ENCODE measurements around the gene CCT8. TPM values are rescaled to one million over a fixed set of nuclear protein-coding genes. Genes with fewer than 3 reads are reported as not detected.

Gene CCT8
- total RNA-seq, 1 experiment from 2014 or later = 356 TPM

GRCh38 chr21:29078869-29079767, 5.7 kb upstream of the CCT8 start:
- Histone ChIP-seq H3K9ac (ENCODE audit: extremely low read depth, insufficient read length, low read length) (no peak overlapping the region), H3K4me2 (ENCODE audit: insufficient read depth, insufficient read length, low read length) (no peak overlapping the region), H2AK5ac (ENCODE audit: insufficient read length, low read length) (no peak overlapping the region), H2BK120ac (ENCODE audit: low read depth, low read length, poor library complexity, severe bottlenecking) (no peak overlapping the region), H2BK12ac (ENCODE audit: insufficient read length, low read depth, low read length) (no peak overlapping the region), H3K23ac (ENCODE audit: insufficient read length, low read depth, low read length) (no peak overlapping the region), H3K79me2 (ENCODE audit: insufficient read depth, low read length) (no peaks in the 10 kb centered on the region), H3K4me1 (ENCODE audit: insufficient read depth, low read length) (no peaks in the 10 kb centered on the region), H3K27me3 (ENCODE audit: insufficient read depth, low read length) (no peaks in the 10 kb centered on the region), H3T11ph (ENCODE audit: low read length) (no peak overlapping the region), H4K91ac (ENCODE audit: insufficient read length, low read depth, low read length) (no peak overlapping the region), H3K18ac (ENCODE audit: insufficient read length, low read depth, low read length) (no peak overlapping the region), H2AFZ (ENCODE audit: low read length) (no peak overlapping the region), H4K20me1 (ENCODE audit: control insufficient read depth, insufficient read depth, insufficient read length) (no peaks in the 10 kb centered on the region), H2BK15ac (ENCODE audit: low read depth, low read length) (no peak overlapping the region), H3K56ac (ENCODE audit: insufficient read length, low read depth, low read length) (no peak overlapping the region), H3K23me2 (ENCODE audit: insufficient read length, low read depth, low read length, poor library complexity, severe bottlenecking) (no peaks in the 10 kb centered on the region), H3K4ac (ENCODE audit: low read depth, low read length) (no peak overlapping the region), H4K5ac (ENCODE audit: insufficient read length, low read depth, low read length) (no peak overlapping the region), H3K9me3 (ENCODE audit: control insufficient read depth, low read depth, low read length) (no peaks in the 10 kb centered on the region), H2BK20ac (ENCODE audit: low read depth, low read length, poor library complexity, severe bottlenecking) (no peak overlapping the region), H3K79me1 (ENCODE audit: insufficient read depth, low read depth, low read length, poor library complexity, severe bottlenecking) (no peaks in the 10 kb centered on the region), H3K27ac (ENCODE audit: insufficient read length, low read depth, low read length) (no peak overlapping the region), H2BK5ac (ENCODE audit: insufficient read length, low read length) (no peak overlapping the region), H3K14ac (ENCODE audit: insufficient read depth, low read length) (no peak overlapping the region), H4K8ac (replicated peaks; ENCODE audit: insufficient read length, low read depth, low read length) (no peak overlapping the region)
- H3K4me3 Mint-ChIP-seq = no peak overlapping the region
- TF ChIP-seq CTCF (conservative IDR thresholded peaks at IDR 0.05) = no peak
- DNase-seq = no peak
- H3K27ac Mint-ChIP-seq = no peak overlapping the region; a peak in 1 of 7 replicates
- no peaks in the 10 kb centered on the region; a peak in 1 of 7 replicates for H3K36me3 Mint-ChIP-seq (ENCODE audit: insufficient read depth in 1 of 3, low read depth in 3 of 3)
- H3K4me1 Mint-ChIP-seq = 0 out of 4 replicates have a peak, but pooled peaks cover 0 to 3% of the 10 kb centered on the region in 2 experiments
- peaks cover 4% of the 10 kb centered on the region for H3K27me3 Mint-ChIP-seq (ENCODE audit: low read depth)
- no peaks in the 10 kb centered on the region; a peak in 1 of 5 replicates for H3K9me3 Mint-ChIP-seq
- WGBS (ENCODE audit: extremely low coverage, insufficient read length, low lambda C conversion rate) = no CpG with 5 or more reads among the region's 8 CpGs

Data from H9 (cell line).